MM.1S (cell line): Measurements from ENCODE around the gene SEC16B.

Experiments used
- DNase-seq: peaks from one replicate; pipeline ENCODE4 v3.0.0-alpha.2; 2015
- H2AFZ ChIP-seq: fragments of 300-600 bp; sonication (generic); 2 replicates; pipeline ENCODE4 v1.6.0; 2016; ENCODE audit warnings: antibody characterized with exemption, low read length
- H3F3A ChIP-seq: fragments of 300-600 bp; sonication (generic); 2 replicates; pipeline ENCODE4 v1.6.1; 2016; ENCODE audit warnings: mild to moderate bottlenecking, antibody characterized with exemption, low read length, moderate library complexity, mixed read lengths; ENCODE audit not compliant: insufficient read depth
- H3K27ac ChIP-seq: fragments of 300-600 bp; sonication (generic); 2 replicates; pipeline ENCODE4 v1.5.1; 2016; ENCODE audit warnings: mild to moderate bottlenecking, low read length
- H3K27me3 ChIP-seq: fragments of 300-600 bp; sonication (generic); replicated peaks from 2 replicates; pipeline ENCODE4 v1.6.0; 2016; ENCODE audit warnings: low read length; ENCODE audit not compliant: insufficient read depth
- H3K36me3 ChIP-seq: fragments of 300-600 bp; sonication (generic); replicated peaks from 2 replicates; pipeline ENCODE4 v1.6.1; 2016; ENCODE audit warnings: mild to moderate bottlenecking, low read length, mixed read lengths; ENCODE audit not compliant: insufficient read depth
- H3K4me1 ChIP-seq: fragments of 300-600 bp; sonication (generic); 2 replicates; pipeline ENCODE4 v1.6.1; 2016; ENCODE audit warnings: low read length, mixed read lengths
- H3K4me2 ChIP-seq: fragments of 300-600 bp; sonication (generic); 2 replicates; pipeline ENCODE4 v1.6.0; 2016; ENCODE audit warnings: low read depth, low read length
- H3K4me3 ChIP-seq: fragments of 300-600 bp; sonication (generic); 2 replicates; pipeline ENCODE4 v1.5.1; 2016; ENCODE audit warnings: low read length, mixed read lengths
- H3K79me2 ChIP-seq: fragments of 300-600 bp; sonication (generic); 2 replicates; pipeline ENCODE4 v1.6.1; 2016; ENCODE audit warnings: mixed run types, low read length, mixed read lengths
- H3K9ac ChIP-seq: fragments of 300-600 bp; sonication (generic); 2 replicates; pipeline ENCODE4 v1.6.1; 2016; ENCODE audit warnings: low read length, mixed read lengths
- H3K9me2 ChIP-seq: fragments of 300-600 bp; sonication (generic); replicated peaks from 2 replicates; pipeline ENCODE4 v1.6.1; 2016; ENCODE audit warnings: mild to moderate bottlenecking, low read length, mixed read lengths; ENCODE audit not compliant: insufficient read depth
- H3K9me3 ChIP-seq: fragments of 300-600 bp; sonication (generic); replicated peaks from 2 replicates; pipeline ENCODE4 v1.6.1; 2016; ENCODE audit warnings: mild to moderate bottlenecking, low read length, mixed read lengths; ENCODE audit not compliant: insufficient read depth
- H4K20me1 ChIP-seq: fragments of 300-600 bp; sonication (generic); 2 replicates; pipeline ENCODE4 v1.6.1; 2016; ENCODE audit warnings: mild to moderate bottlenecking, low read length, moderate library complexity, mixed read lengths; ENCODE audit not compliant: insufficient read depth
- EZH2 ChIP-seq: fragments of 300-600 bp; sonication (generic); optimal IDR thresholded peaks from 2 replicates; pipeline ENCODE3; 2017; ENCODE audit warnings: low read depth, mild to moderate bottlenecking, antibody characterized with exemption, low read length, mixed read lengths
- EZH2phosphoT487 ChIP-seq: fragments of 300-600 bp; sonication (generic); IDR thresholded peaks from 2 replicates; pipeline ENCODE4 v1.6.1; 2018; ENCODE audit warnings: antibody characterized with exemption, low read length
- TF ChIP-seq, protein P1 (sequence below): fragments of 300-600 bp; sonication (generic); IDR thresholded peaks from 2 replicates; pipeline ENCODE4 v1.5.1; 2016; ENCODE audit warnings: antibody characterized with exemption, low read length, mixed read lengths

Gene SEC16B

DNA sequence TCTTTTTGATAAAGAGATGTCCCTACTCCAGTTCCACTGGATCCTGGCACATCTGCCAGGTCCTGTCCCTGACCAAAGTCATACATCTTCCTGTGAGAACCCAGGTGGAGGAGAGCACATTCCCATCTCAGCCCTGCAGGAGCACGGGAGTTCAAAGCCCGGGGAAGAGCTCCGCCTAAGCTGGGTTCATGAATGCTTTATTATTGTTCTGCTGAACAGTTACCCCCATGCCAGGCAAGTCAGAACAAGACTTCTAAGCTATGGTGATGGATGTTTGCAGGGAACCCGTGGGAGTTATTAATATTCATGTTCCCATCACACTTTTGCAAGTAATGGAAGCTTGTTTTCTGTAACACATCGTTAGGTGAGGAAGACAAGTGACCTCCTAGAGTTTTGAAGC is 62.9 kb downstream of the SEC16B start:
- H3F3A ChIP-seq, result no peaks in the 10 kb centered on the region
- no peak for DNase-seq
- H4K20me1 ChIP-seq, result no peaks in the 10 kb centered on the region
- no peaks in the 10 kb centered on the region for H3K27me3 ChIP-seq
- H3K9me3 ChIP-seq, result no peaks in the 10 kb centered on the region
- H3K4me3 ChIP-seq, result no peak overlapping the region
- no peak overlapping the region for H3K4me2 ChIP-seq
- H2AFZ ChIP-seq, result no peak overlapping the region
- H3K36me3 ChIP-seq, result no peaks in the 10 kb centered on the region
- no peaks in the 10 kb centered on the region for H3K4me1 ChIP-seq
- no peak overlapping the region for H3K27ac ChIP-seq
- TF ChIP-seq, protein P1, sequence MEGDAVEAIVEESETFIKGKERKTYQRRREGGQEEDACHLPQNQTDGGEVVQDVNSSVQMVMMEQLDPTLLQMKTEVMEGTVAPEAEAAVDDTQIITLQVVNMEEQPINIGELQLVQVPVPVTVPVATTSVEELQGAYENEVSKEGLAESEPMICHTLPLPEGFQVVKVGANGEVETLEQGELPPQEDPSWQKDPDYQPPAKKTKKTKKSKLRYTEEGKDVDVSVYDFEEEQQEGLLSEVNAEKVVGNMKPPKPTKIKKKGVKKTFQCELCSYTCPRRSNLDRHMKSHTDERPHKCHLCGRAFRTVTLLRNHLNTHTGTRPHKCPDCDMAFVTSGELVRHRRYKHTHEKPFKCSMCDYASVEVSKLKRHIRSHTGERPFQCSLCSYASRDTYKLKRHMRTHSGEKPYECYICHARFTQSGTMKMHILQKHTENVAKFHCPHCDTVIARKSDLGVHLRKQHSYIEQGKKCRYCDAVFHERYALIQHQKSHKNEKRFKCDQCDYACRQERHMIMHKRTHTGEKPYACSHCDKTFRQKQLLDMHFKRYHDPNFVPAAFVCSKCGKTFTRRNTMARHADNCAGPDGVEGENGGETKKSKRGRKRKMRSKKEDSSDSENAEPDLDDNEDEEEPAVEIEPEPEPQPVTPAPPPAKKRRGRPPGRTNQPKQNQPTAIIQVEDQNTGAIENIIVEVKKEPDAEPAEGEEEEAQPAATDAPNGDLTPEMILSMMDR, result no peak
- TF ChIP-seq EZH2phosphoT487 (no peak), EZH2 (no peak)
- no peaks in the 10 kb centered on the region for H3K9me2 ChIP-seq
- no peaks in the 10 kb centered on the region for H3K79me2 ChIP-seq
- H3K9ac ChIP-seq, result no peak overlapping the region

DNA sequence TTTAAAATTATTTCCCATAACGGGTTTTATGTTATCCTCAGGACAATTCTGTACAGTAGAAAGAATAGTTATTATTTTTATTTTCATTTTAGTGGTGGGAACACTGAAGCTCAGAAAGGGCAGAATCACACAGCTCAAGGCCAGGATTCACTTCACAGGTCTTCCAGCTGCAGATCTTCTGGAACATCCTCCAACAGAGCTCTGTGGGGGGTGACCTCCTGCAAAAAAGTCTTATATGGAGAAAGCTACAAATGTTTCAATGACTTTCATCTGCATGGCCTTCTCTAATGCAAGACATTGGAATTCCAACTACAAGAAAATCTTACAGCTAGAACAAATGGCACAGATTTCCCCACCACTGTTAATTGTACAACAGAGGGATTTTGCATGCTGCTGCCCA is 64.2 kb downstream of the SEC16B start:
- H3K36me3 ChIP-seq, result no peaks in the 10 kb centered on the region
- H3K4me2 ChIP-seq, result no peak overlapping the region
- H3K27me3 ChIP-seq, result no peaks in the 10 kb centered on the region
- H3K4me1 ChIP-seq, result no peaks in the 10 kb centered on the region
- no peaks in the 10 kb centered on the region for H4K20me1 ChIP-seq
- TF ChIP-seq, protein P1, result no peak
- TF ChIP-seq EZH2phosphoT487 (no peak), EZH2 (no peak)
- no peaks in the 10 kb centered on the region for H3K79me2 ChIP-seq
- H3F3A ChIP-seq, result no peaks in the 10 kb centered on the region
- H3K9me2 ChIP-seq, result no peaks in the 10 kb centered on the region
- no peak overlapping the region for H2AFZ ChIP-seq
- no peak overlapping the region for H3K9ac ChIP-seq
- H3K27ac ChIP-seq, result no peak overlapping the region
- no peak for DNase-seq
- H3K9me3 ChIP-seq, result no peaks in the 10 kb centered on the region
- H3K4me3 ChIP-seq, result no peak overlapping the region

DNA sequence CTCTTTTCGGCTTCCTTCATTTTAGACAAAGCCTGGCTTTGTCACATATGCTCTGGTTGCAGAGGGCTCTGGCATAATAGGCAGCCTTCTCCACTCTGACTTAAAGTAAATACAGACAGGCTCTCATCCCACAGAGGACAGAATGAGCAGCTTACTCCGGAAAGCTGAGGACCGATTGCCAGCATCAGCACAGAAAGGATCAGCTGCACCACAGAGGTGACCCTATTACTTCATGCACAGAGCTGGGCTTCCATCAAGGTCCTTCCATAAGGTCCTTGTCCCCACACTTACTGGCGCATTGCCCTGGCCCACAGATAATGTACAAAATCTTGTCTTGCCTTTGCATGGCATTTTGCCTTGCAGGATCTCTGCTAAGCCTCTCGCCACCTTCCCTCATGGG is 67.6 kb downstream of the SEC16B start:
- TF ChIP-seq EZH2phosphoT487 (no peak), EZH2 (no peak)
- TF ChIP-seq, protein P1, result no peak
- H3K4me2 ChIP-seq, result no peak overlapping the region
- H3K4me1 ChIP-seq, result no peaks in the 10 kb centered on the region
- H4K20me1 ChIP-seq, result no peaks in the 10 kb centered on the region
- no peaks in the 10 kb centered on the region for H3F3A ChIP-seq
- no peak overlapping the region for H3K9ac ChIP-seq
- no peak overlapping the region for H3K27ac ChIP-seq
- no peaks in the 10 kb centered on the region for H3K79me2 ChIP-seq
- no peaks in the 10 kb centered on the region for H3K9me2 ChIP-seq
- DNase-seq, result no peak
- H3K9me3 ChIP-seq, result no peaks in the 10 kb centered on the region
- H2AFZ ChIP-seq, result no peak overlapping the region
- no peak overlapping the region for H3K4me3 ChIP-seq
- no peaks in the 10 kb centered on the region for H3K36me3 ChIP-seq
- H3K27me3 ChIP-seq, result no peaks in the 10 kb centered on the region
